SW 1271 (cell line): ENCODE measurements around the gene LZTS2.

Experiments used
- DNase-seq, 2 experiments: peaks; one replicate each; lab custom pipeline; 2025; lab: John Stamatoyannopoulos, UW

Gene LZTS2

GRCh38 chr10:100998991-100999741 lies 442 bp upstream of the LZTS2 start:
- peak in 1 of 2 experiments; percentile 43 for DNase-seq

GRCh38 chr10:101000127-101000914 lies 713 bp downstream of the LZTS2 start:
- no peak for DNase-seq

- no peak for DNase-seq
Observed at GRCh38 chr10:101000915-101001658, 1.5 kb downstream of the LZTS2 start.

- no peak for DNase-seq
Observed at GRCh38 chr10:101001659-101002035, 2.0 kb downstream of the LZTS2 start.

- no peak for DNase-seq
Observed at GRCh38 chr10:101002456-101002855, 2.8 kb downstream of the LZTS2 start.

- no peak for DNase-seq
Observed at GRCh38 chr10:101003639-101004206, 4.1 kb downstream of the LZTS2 start.

GRCh38 chr10:101005361-101005760 lies 5.8 kb downstream of the LZTS2 start:
- DNase-seq: no peak

- DNase-seq: no peak
Observed at GRCh38 chr10:101005869-101006567, 6.4 kb downstream of the LZTS2 start.

- no peak for DNase-seq
Observed at GRCh38 chr10:101006593-101007098, 7.0 kb downstream of the LZTS2 start.

- no peak for DNase-seq
Observed at GRCh38 chr10:101007099-101007711, 7.6 kb downstream of the LZTS2 start.

- DNase-seq: no peak
Observed at GRCh38 chr10:101007915-101008822, 8.6 kb downstream of the LZTS2 start.

GRCh38 chr10:101008823-101009423 lies 9.3 kb downstream of the LZTS2 start:
- DNase-seq: no peak

- DNase-seq: no peak
Observed at GRCh38 chr10:101010329-101010728, 10.7 kb downstream of the LZTS2 start.

- DNase-seq: peak in 1 of 2 experiments; percentile 15
Observed at GRCh38 chr10:101011517-101012423, 12.2 kb downstream of the LZTS2 start.

- DNase-seq: peak; percentile 59 to 86
Observed at GRCh38 chr10:101012525-101013364, 13.1 kb downstream of the LZTS2 start.

- no peak for DNase-seq
Observed at GRCh38 chr10:101013365-101013825, 13.8 kb downstream of the LZTS2 start.

GRCh38 chr10:101014230-101014884 lies 14.7 kb downstream of the LZTS2 start:
- DNase-seq: peak in 1 of 2 experiments; percentile 31
